CD8-positive, alpha-beta memory T cell (primary cell): ENCODE results near the gene MAST3. TPM values are rescaled to one million over a fixed set of nuclear protein-coding genes. Genes with fewer than 3 reads are reported as not detected.

Experiments used
- CTCF ChIA-PET: fragments of 350-600 bp; sonication (Branson Sonifier 250); formaldehyde crosslinking; loops from one replicate; lab custom pipeline; 2021; ENCODE audit warnings: antibody characterized with exemption; lab: Charles Lee
- POLR2A ChIA-PET: fragments of 350-600 bp; sonication (Branson Sonifier 250); formaldehyde crosslinking; loops from one replicate; lab custom pipeline; 2021; ENCODE audit warnings: antibody characterized with exemption; lab: Charles Lee
- DNase-seq, 5 donors: peaks; one replicate each; pipeline versions ENCODE4 v3.0.0 to v3.0.0-alpha.2; 2020 to 2022; ENCODE audit warnings: mixed read lengths in 1 of 5
- H3K27ac ChIP-seq: one replicate; pipeline ENCODE4 v1.7.0; 2013; ENCODE audit warnings: low read depth, mild to moderate bottlenecking, low read length, moderate library complexity
- H3K27me3 ChIP-seq: 2 replicates; pipeline ENCODE4 v1.7.0; 2013; ENCODE audit warnings: low read length, mild to moderate bottlenecking; ENCODE audit not compliant: insufficient read depth, poor library complexity, severe bottlenecking
- H3K36me3 ChIP-seq: 2 replicates; pipeline ENCODE4 v1.7.0; 2013; ENCODE audit warnings: mild to moderate bottlenecking, low read length, moderate library complexity; ENCODE audit not compliant: insufficient read depth
- H3K4me1 ChIP-seq: 2 replicates; pipeline ENCODE4 v1.7.0; 2013; ENCODE audit warnings: mild to moderate bottlenecking, low read length, moderate library complexity; ENCODE audit not compliant: insufficient read depth
- H3K4me3 ChIP-seq: 2 replicates; pipeline ENCODE4 v1.7.0; 2013; ENCODE audit warnings: mild to moderate bottlenecking, low read length
- H3K9me3 ChIP-seq: 2 replicates; pipeline ENCODE4 v1.7.0; 2013; ENCODE audit warnings: mild to moderate bottlenecking, low read length
- H3K27ac Mint-ChIP-seq, 8 donors: one replicate each; pipeline ENCODE4 v1.8.0; 2020 to 2021; ENCODE audit warnings: mixed read lengths in 8 of 8, mild to moderate bottlenecking in 6 of 8, inconsistent platforms in 3 of 8, moderate library complexity in 3 of 8
- H3K27me3 Mint-ChIP-seq, 2 donors: one replicate each; pipeline ENCODE4 v1.8.0; 2020 to 2021; ENCODE audit warnings: mixed read lengths in 2 of 2, mild to moderate bottlenecking in 1 of 2, moderate library complexity in 1 of 2
- H3K36me3 Mint-ChIP-seq, 3 donors: one replicate each; pipeline ENCODE4 v1.8.0; 2020 to 2021; ENCODE audit warnings: mixed read lengths in 3 of 3, inconsistent platforms in 1 of 3, mild to moderate bottlenecking in 1 of 3
- H3K4me1 Mint-ChIP-seq, 3 donors: one replicate each; pipeline ENCODE4 v1.8.0; 2020 to 2021; ENCODE audit warnings: mixed read lengths in 3 of 3, inconsistent platforms in 1 of 3, mild to moderate bottlenecking in 1 of 3
- H3K4me3 Mint-ChIP-seq, 7 donors: one replicate each; pipeline ENCODE4 v1.8.0; 2020 to 2021; ENCODE audit warnings: mixed read lengths in 7 of 7, mild to moderate bottlenecking in 6 of 7, moderate library complexity in 4 of 7, inconsistent platforms in 2 of 7
- H3K9me3 Mint-ChIP-seq, 5 donors: one replicate each; pipeline ENCODE4 v1.8.0; 2020 to 2022; ENCODE audit warnings: mixed read lengths in 5 of 5, mild to moderate bottlenecking in 3 of 5, moderate library complexity in 2 of 5, inconsistent platforms in 1 of 5
- polyA plus RNA-seq: library from polyadenylated mRNA; unstranded; fragments of 300-500 nt; fragmentation: Illumina TruSeq; gene quantifications from one replicate; pipeline ENCODE4 v1.2.3, GENCODE V29; 2021
- total RNA-seq, 2 experiments: library from RNA; stranded (reverse); gene quantifications; one replicate each; pipeline ENCODE4 v1.2.3, GENCODE V29; 2021

The MAST3 gene
- total and polyA plus RNA-seq, 3 experiments from 2014 or later = 15.0 to 18.6 (median 15.9) TPM

- H3K27ac Mint-ChIP-seq = peak overlapping the region in 3 of 8 donors; percentile 8 to 77 (median 45)
- CTCF ChIA-PET = no interaction called here
Measured at GRCh38 chr19:18147396-18147795, 49.8 kb downstream of the MAST3 start.

DNA sequence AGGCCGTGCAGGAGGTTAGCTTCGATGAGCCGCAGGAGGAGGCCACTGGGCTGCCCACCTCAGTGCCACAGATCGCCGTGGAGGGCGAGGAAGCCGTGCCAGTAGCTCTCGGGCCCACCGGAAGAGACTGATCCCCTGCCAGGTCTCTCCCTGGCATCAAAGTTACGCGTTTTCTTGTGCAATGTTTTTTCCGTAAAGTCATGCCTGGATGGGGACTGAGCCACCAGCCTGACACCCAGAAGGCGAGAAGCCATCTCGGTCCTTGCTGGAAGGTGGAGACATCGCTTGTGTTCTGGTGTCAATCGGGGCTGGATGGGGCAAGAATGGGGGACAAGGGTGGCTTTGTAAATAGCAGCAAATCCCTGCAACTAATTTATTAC, 52.0 kb downstream of the MAST3 start:
- Histone ChIP-seq H3K4me3 (no peak overlapping the region), H3K9me3 (no peaks in the 10 kb centered on the region), H3K27me3 (no peaks in the 10 kb centered on the region), H3K36me3 (peaks cover 21% of the 10 kb centered on the region), H3K4me1 (peaks cover 20% of the 10 kb centered on the region), H3K27ac (no peak overlapping the region)
- Mint-ChIP-seq H3K4me1 (peaks cover 24 to 31% (median 28%) of the 10 kb centered on the region in 3 donors), H3K36me3 (peaks cover 0 to 50% (median 5%) of the 10 kb centered on the region in 3 donors), H3K9me3 (no peaks in the 10 kb centered on the region), H3K4me3 (peak overlapping the region in 1 of 7 donors; percentile 20), H3K27ac (peak overlapping the region in 3 of 8 donors; percentile 56 to 78 (median 64)), H3K27me3 (no peaks in the 10 kb centered on the region)
- ChIA-PET CTCF (interaction anchor here (1.0 to 1.2 kb wide), 2 partner anchors 18 to 36 kb away, joined by 3 read pairs; no protein-coding TSS in a partner anchor), POLR2A (interaction anchor here (0.7 kb wide), 1 partner anchor 59 kb away, joined by 4 read pairs; no protein-coding TSS in a partner anchor)
- DNase-seq = no peak

More at GRCh38 chr19:18147396-18147795, 49.8 kb downstream of the MAST3 start:
- no peaks in the 10 kb centered on the region for H3K9me3 ChIP-seq
- DNase-seq = no peak
- peaks cover 11 to 21% (median 17%) of the 10 kb centered on the region in 3 donors for H3K4me1 Mint-ChIP-seq
- no peaks in the 10 kb centered on the region for H3K9me3 Mint-ChIP-seq
- H3K27me3 ChIP-seq = no peaks in the 10 kb centered on the region
- H3K4me3 Mint-ChIP-seq = no peak overlapping the region
- H3K36me3 Mint-ChIP-seq = peaks cover 0 to 67% (median 5%) of the 10 kb centered on the region in 3 donors
- H3K4me1 ChIP-seq = peaks cover 11% of the 10 kb centered on the region
- no peaks in the 10 kb centered on the region for H3K27me3 Mint-ChIP-seq
- H3K27ac ChIP-seq = no peak overlapping the region
- H3K4me3 ChIP-seq = no peak overlapping the region
- POLR2A ChIA-PET = no interaction called here
- H3K36me3 ChIP-seq = peaks cover 36% of the 10 kb centered on the region

GRCh38 chr19:18150776-18151624, 53.4 kb downstream of the MAST3 start:
- ChIA-PET CTCF (interaction anchor here (0.8 to 2.7 kb wide), 14 partner anchors 8 to 153 kb away, joined by 3 to 22 read pairs (median 4); partner anchors contain the start of genes ARRDC2 and RAB3A), POLR2A (interaction anchor here (1.0 to 2.2 kb wide), 4 partner anchors 10 to 142 kb away, joined by 3 to 20 read pairs (median 6); no protein-coding TSS in a partner anchor)
- peaks cover 9% of the 10 kb centered on the region for H3K36me3 ChIP-seq
- peak overlapping the region; percentile 39 to 98 (median 94) for H3K27ac Mint-ChIP-seq
- H3K9me3 Mint-ChIP-seq = no peaks in the 10 kb centered on the region
- H3K4me1 ChIP-seq = peaks cover 21% of the 10 kb centered on the region
- H3K4me3 Mint-ChIP-seq = peak overlapping the region; percentile 41 to 92 (median 87)
- H3K27me3 Mint-ChIP-seq = no peaks in the 10 kb centered on the region
- H3K4me1 Mint-ChIP-seq = peaks cover 24 to 32% (median 31%) of the 10 kb centered on the region in 3 donors
- DNase-seq = no peak
- no peak overlapping the region for H3K27ac ChIP-seq
- H3K9me3 ChIP-seq = no peaks in the 10 kb centered on the region
- no peaks in the 10 kb centered on the region for H3K27me3 ChIP-seq
- H3K4me3 ChIP-seq = no peak overlapping the region
- peaks cover 0 to 38% (median 5%) of the 10 kb centered on the region in 3 donors for H3K36me3 Mint-ChIP-seq

GRCh38 chr19:18152442-18152816, 54.9 kb downstream of the MAST3 start:
- Mint-ChIP-seq H3K27ac (peak overlapping the region; percentile 94 to 98 (median 94)), H3K4me1 (peaks cover 29 to 37% (median 33%) of the 10 kb centered on the region in 3 donors), H3K27me3 (no peaks in the 10 kb centered on the region), H3K36me3 (peaks cover 0 to 31% (median 0%) of the 10 kb centered on the region in 3 donors), H3K9me3 (no peaks in the 10 kb centered on the region), H3K4me3 (peak overlapping the region; percentile 81 to 92 (median 87))
- peak overlapping the region; percentile 94 for H3K4me3 ChIP-seq
- ChIA-PET CTCF (interaction anchor here (0.9 to 2.7 kb wide), 16 partner anchors 8 to 220 kb away, joined by 3 to 22 read pairs (median 4); partner anchors contain the start of genes ARRDC2, CCDC124, IL12RB1 and RAB3A), POLR2A (interaction anchor here (0.6 to 2.2 kb wide), 9 partner anchors 8 to 277 kb away, joined by 3 to 20 read pairs (median 3); partner anchors contain the start of genes IL12RB1, JUND and MPV17L2)
- no peaks in the 10 kb centered on the region for H3K9me3 ChIP-seq
- H3K27me3 ChIP-seq = no peaks in the 10 kb centered on the region
- H3K4me1 ChIP-seq = peaks cover 21% of the 10 kb centered on the region
- H3K36me3 ChIP-seq = no peaks in the 10 kb centered on the region
- H3K27ac ChIP-seq = peak overlapping the region; percentile 88
- DNase-seq = peak; percentile 96 to 99 (median 98)

DNA sequence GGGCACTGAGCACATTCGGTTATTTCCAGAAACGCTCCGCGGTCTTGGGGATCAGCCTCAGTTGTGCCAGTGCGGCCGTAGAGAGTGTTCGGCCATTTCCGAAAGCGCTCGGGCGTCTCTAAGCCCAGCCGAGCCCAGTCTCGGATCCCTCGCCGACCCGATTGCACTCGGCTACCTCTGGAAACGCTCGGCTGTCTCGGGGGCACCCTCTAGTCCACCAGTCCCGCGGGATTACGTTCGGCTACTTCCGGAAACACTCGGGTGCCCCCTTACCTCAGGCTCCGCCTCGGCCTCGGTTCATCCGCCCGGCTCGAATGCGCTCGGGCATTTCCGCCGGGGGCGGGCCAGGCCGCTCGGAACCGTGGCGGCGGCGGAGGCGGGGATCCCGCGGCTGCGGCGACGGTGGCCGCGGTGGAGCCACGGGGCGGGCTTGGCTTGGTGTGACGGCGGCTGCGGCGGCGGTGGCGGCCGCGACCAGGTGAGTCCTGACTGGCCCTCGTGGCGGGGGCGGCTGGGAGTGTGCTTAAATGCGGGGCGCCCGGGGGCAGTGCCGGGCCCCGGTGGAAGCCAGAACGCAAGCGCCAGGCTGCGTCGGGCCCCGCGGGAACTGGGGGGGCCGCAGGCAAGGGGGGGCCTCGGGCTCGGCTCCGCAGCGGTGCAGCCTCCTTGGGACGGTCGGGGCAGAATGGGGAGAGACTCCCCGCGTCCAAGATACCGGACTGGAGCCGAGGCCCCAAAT, 55.4 kb downstream of the MAST3 start, which contains the start of gene PIK3R2:
Gene PIK3R2, plus strand, starts transcription at position 347 of the 739 bp plus-strand sequence. CDS start 2,717 bp downstream, outside the sequence.
- H3K4me1 ChIP-seq = peaks cover 21% of the 10 kb centered on the region
- no peaks in the 10 kb centered on the region for H3K27me3 ChIP-seq
- ChIA-PET CTCF (interaction anchor here (0.9 to 2.7 kb wide), 13 partner anchors 8 to 221 kb away, joined by 3 to 22 read pairs (median 5); partner anchors contain the start of genes ARRDC2, CCDC124, IL12RB1 and RAB3A), POLR2A (interaction anchor here (0.6 to 2.2 kb wide), 7 partner anchors 8 to 276 kb away, joined by 3 to 20 read pairs (median 6); partner anchors contain the start of genes IL12RB1 and JUND)
- Mint-ChIP-seq H3K4me3 (peak within 1 kb of the TSS; percentile 85 to 94 (median 89)), H3K9me3 (no peaks in the 10 kb centered on the region), H3K27me3 (no peaks in the 10 kb centered on the region), H3K27ac (peak within 1 kb of the TSS; percentile 94 to 98 (median 94)), H3K36me3 (peaks cover 0 to 26% (median 0%) of the 10 kb centered on the region in 3 donors), H3K4me1 (peaks cover 29 to 37% (median 33%) of the 10 kb centered on the region in 3 donors)
- peak within 1 kb of the TSS; percentile 94 for H3K4me3 ChIP-seq
- H3K27ac ChIP-seq = peak within 1 kb of the TSS; percentile 88
- peak; percentile 99 to 100 (median 100) for DNase-seq
- no peaks in the 10 kb centered on the region for H3K9me3 ChIP-seq
- no peaks in the 10 kb centered on the region for H3K36me3 ChIP-seq

GRCh38 chr19:18153556-18154134, 56.1 kb downstream of the MAST3 start:
- peaks cover 21% of the 10 kb centered on the region for H3K4me1 ChIP-seq
- Mint-ChIP-seq H3K4me1 (peaks cover 29 to 33% (median 30%) of the 10 kb centered on the region in 3 donors), H3K27me3 (no peaks in the 10 kb centered on the region), H3K4me3 (peak overlapping the region; percentile 82 to 94 (median 87)), H3K9me3 (no peaks in the 10 kb centered on the region), H3K36me3 (peaks cover 0 to 21% (median 0%) of the 10 kb centered on the region in 3 donors), H3K27ac (peak overlapping the region in 7 of 8 donors; percentile 71 to 95 (median 86))
- ChIA-PET POLR2A (no interaction called here), CTCF (no interaction called here)
- no peaks in the 10 kb centered on the region for H3K27me3 ChIP-seq
- no peaks in the 10 kb centered on the region for H3K9me3 ChIP-seq
- peak overlapping the region; percentile 94 for H3K4me3 ChIP-seq
- DNase-seq = peak in 3 of 5 donors; percentile 17 to 31 (median 18)
- no peaks in the 10 kb centered on the region for H3K36me3 ChIP-seq
- H3K27ac ChIP-seq = peak overlapping the region; percentile 72
